GM12878 (cell line): ENCODE results near the gene ARMC9. TPM values are rescaled to one million over a fixed set of nuclear protein-coding genes. Genes with fewer than 3 reads are reported as not detected.

ENCODE experiments used
- ATAC-seq: fragments of 200-7000 bp; cut with Tn5 transposase; 3 replicates; pipeline ENCODE4 v1.9.1; 2020; ENCODE audit warnings: mild to moderate bottlenecking, moderate library complexity
- BruUV-seq: library from RNA; stranded (reverse); fragments of 400-500 nt; replicated peaks from 2 replicates; lab custom pipeline; 2021; lab: Mats Ljungman, UMichigan
- CTCF ChIA-PET: fragments of 300-600 bp; sonication (Branson Sonifier 250); formaldehyde crosslinking; extraction: SDS; loops from one replicate; lab custom pipeline; 2021; ENCODE audit warnings: inconsistent platforms; lab: Yijun Ruan, JAX
- POLR2A ChIA-PET: fragments of 350-600 bp; formaldehyde crosslinking; extraction: SDS; loops from one replicate; lab custom pipeline; 2021; ENCODE audit warnings: inconsistent platforms; lab: Charles Lee
- RAD21 ChIA-PET: fragments of 300-600 bp; sonication (Branson Sonifier 250); formaldehyde crosslinking; loops from one replicate; lab custom pipeline; 2023; ENCODE audit warnings: antibody characterized with exemption; ENCODE audit not compliant: unreplicated experiment; lab: Charles Lee
- SMC1A ChIA-PET: fragments of 300-600 bp; sonication (Branson Sonifier 250); formaldehyde crosslinking; loops from one replicate; lab custom pipeline; 2023; ENCODE audit not compliant: unreplicated experiment, uncharacterized antibody; lab: Charles Lee
- DNase-seq: peaks from one replicate; pipeline ENCODE4 v3.0.0-alpha.2; 2011; ENCODE audit warnings: low read depth, low spot score
- FAIRE-seq: peaks from 3 replicates; lab custom pipeline; 2011; peaks lifted over from hg19 to GRCh38; lab: Jason Lieb, UNC
- H2AFZ ChIP-seq: 2 replicates; pipeline ENCODE4 v1.6.0; 2011; ENCODE audit warnings: low read depth, low read length, control low read depth; ENCODE audit not compliant: control insufficient read depth
- H3K27ac ChIP-seq: 2 replicates; pipeline ENCODE4 v1.5.1; 2011; ENCODE audit warnings: control low read depth; ENCODE audit not compliant: control insufficient read depth, insufficient read depth
- H3K27me3 ChIP-seq, 2 experiments: replicated peaks in 1 of 2; 2 replicates each; pipeline versions ENCODE4 v1.6.0 to v1.6.1; 2011; ENCODE audit warnings: low read length in 1 of 2; ENCODE audit not compliant: control insufficient read depth in 2 of 2, insufficient read depth in 2 of 2
- H3K36me3 ChIP-seq, 2 experiments: 2 replicates each; pipeline ENCODE4 v1.5.1; 2011; ENCODE audit warnings: low read length in 1 of 2; ENCODE audit not compliant: control insufficient read depth in 2 of 2, insufficient read depth in 2 of 2
- H3K4me1 ChIP-seq: 2 replicates; pipeline ENCODE4 v1.6.1; 2011; ENCODE audit warnings: mild to moderate bottlenecking, low read length, moderate library complexity, mixed read lengths; ENCODE audit not compliant: control insufficient read depth, insufficient read depth
- H3K4me2 ChIP-seq: 2 replicates; pipeline ENCODE4 v1.6.0; 2011; ENCODE audit warnings: control low read depth; ENCODE audit not compliant: control insufficient read depth, insufficient read depth
- H3K4me3 ChIP-seq: fragments of 200-600 bp; sonication (generic); 2 replicates; pipeline ENCODE4 v1.5.1; 2016
- H3K79me2 ChIP-seq: 2 replicates; pipeline ENCODE4 v1.6.0; 2011; ENCODE audit warnings: low read length; ENCODE audit not compliant: control insufficient read depth, insufficient read depth
- H3K9ac ChIP-seq: 2 replicates; pipeline ENCODE4 v1.8.0; 2011; ENCODE audit warnings: low read length, control low read depth, mixed read lengths; ENCODE audit not compliant: control insufficient read depth, insufficient read depth
- H3K9me3 ChIP-seq: replicated peaks from 3 replicates; pipeline ENCODE4 v1.5.1; 2011; ENCODE audit warnings: mild to moderate bottlenecking, low read length; ENCODE audit not compliant: control insufficient read depth, insufficient read depth
- H4K20me1 ChIP-seq: 2 replicates; pipeline ENCODE4 v1.6.0; 2011; ENCODE audit not compliant: control insufficient read depth, insufficient read depth
- BCL11A ChIP-seq: IDR thresholded peaks from 2 replicates; pipeline ENCODE4 v1.6.1; 2011; ENCODE audit warnings: low read depth, low read length
- DPF2 ChIP-seq: fragments of 450-650 bp; IDR thresholded peaks from 2 replicates; pipeline ENCODE4 v1.6.1; 2017; ENCODE audit warnings: mild to moderate bottlenecking
- IRF4 ChIP-seq: IDR thresholded peaks from 2 replicates; pipeline ENCODE4 v1.6.1; 2011; ENCODE audit warnings: low read depth, low read length
- KAT2A ChIP-seq: conservative IDR thresholded peaks from 2 replicates; pipeline ENCODE4 v1.6.1; 2011; ENCODE audit warnings: low read depth, low read length; ENCODE audit not compliant: control insufficient read depth
- NR2C1 ChIP-seq: fragments of 450-650 bp; IDR thresholded peaks from 2 replicates; pipeline ENCODE4 v1.6.1; 2017; ENCODE audit warnings: antibody characterized with exemption, mild to moderate bottlenecking, moderate library complexity
- RBBP5 ChIP-seq: fragments of 200-600 bp; sonication (generic); conservative IDR thresholded peaks from 2 replicates; pipeline ENCODE4 v1.6.1; 2016
- SMC3 ChIP-seq: IDR thresholded peaks from 2 replicates; pipeline ENCODE4 v1.6.1; 2011; ENCODE audit warnings: low read length, improper control_type of control experiment, borderline replicate concordance
- SP1 ChIP-seq: IDR thresholded peaks from one replicate; pipeline ENCODE4 v1.6.1; 2011; ENCODE audit warnings: low read depth, low read length
- SRF ChIP-seq, 2 experiments: IDR thresholded peaks; 2 replicates each; pipeline ENCODE4 v1.6.1; 2011; ENCODE audit warnings: low read depth in 2 of 2, low read length in 2 of 2, mild to moderate bottlenecking in 1 of 2, moderate library complexity in 1 of 2
- SUZ12 ChIP-seq: fragments of 200-600 bp; sonication (generic); IDR thresholded peaks from one replicate; pipeline ENCODE4 v1.6.1; 2018; ENCODE audit warnings: antibody characterized with exemption, mild to moderate bottlenecking; ENCODE audit not compliant: unreplicated experiment
- TCF7 ChIP-seq: IDR thresholded peaks from 2 replicates; pipeline ENCODE4 v1.6.1; 2014; ENCODE audit warnings: antibody characterized with exemption, borderline replicate concordance
- WGBS: methylation state at CpG from one replicate; pipeline ENCODE4 v1.1.6; 2016; ENCODE audit warnings: low lambda C conversion rate; ENCODE audit not compliant: insufficient replicate concordance, insufficient coverage; ENCODE audit errors: missing lambda C conversion rate; 5-methylcytosine and 5-hydroxymethylcytosine counted together
- in situ Hi-C: fragments of 300-500 bp; cut with MboI; formaldehyde crosslinking; loops from 9 replicates; pipeline ENCODE4 v1.14.3; 2018; ENCODE audit warnings: mixed read lengths
- intact Hi-C: fragments of 100-400 bp; cut with micrococcal nuclease; formaldehyde crosslinking; loops from one replicate; pipeline ENCODE4 v1.14.2; 2022; ENCODE audit not compliant: unreplicated experiment
- polyA plus RNA-seq, 11 experiments: library from polyadenylated mRNA; depleted of rRNA in 4 of 11; unstranded in 6 of 11; stranded (reverse) in 5 of 11; fragments of >200 nt; fragmentation: Nextera tagmentation in 4 of 11; fragmentation: Illumina TruSeq in 1 of 11; extraction: Ambion mirVana in 4 of 11; extraction: Trizol in 1 of 11; gene quantifications; 1 replicate in 1 of 11; 2 replicates in 10 of 11; pipeline versions ENCODE4 v1.2.1 to v1.2.3, GENCODE V29; 2011 to 2016; ENCODE audit warnings: inconsistent platforms in 2 of 11, missing spikeins in 2 of 11, low read depth in 1 of 11
- total RNA-seq, 4 experiments: library from RNA; depleted of rRNA in 3 of 4; stranded (reverse); fragments of >200 nt in 3 of 4; fragmentation: Illumina TruSeq in 1 of 4; extraction: Trizol in 1 of 4; gene quantifications; 2 replicates each; pipeline versions ENCODE4 v1.2.1 to v1.2.3, GENCODE V29; 2013 to 2021

ARMC9 gene
- total and polyA plus RNA-seq, 10 of the 15 experiments (the other 5 are each of a cell fraction or from before 2014, with no cell fraction given), result 3.8 to 21.8 (median 10.4) TPM

DNA sequence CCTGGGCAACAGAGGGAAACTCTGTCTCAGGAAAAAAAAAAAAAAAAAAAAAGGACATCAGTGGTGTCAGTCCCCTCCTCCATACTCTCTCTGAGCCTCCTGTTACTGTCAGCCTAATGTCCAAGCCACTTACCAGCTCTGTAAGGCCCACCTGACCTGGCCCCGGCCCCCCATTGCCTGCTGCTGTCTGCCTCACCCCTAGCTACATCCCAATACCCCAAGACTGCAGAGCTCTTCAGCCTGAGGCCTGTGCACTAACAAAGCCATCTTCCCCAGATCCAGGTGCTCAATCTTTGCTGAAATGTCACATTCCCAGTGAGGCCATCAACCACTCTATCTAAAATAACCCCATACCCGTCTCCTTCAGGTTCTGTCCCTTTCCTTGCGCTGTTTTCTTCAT is 5.7 kb downstream of the ARMC9 start:
- Histone ChIP-seq H3K9me3 (no peaks in the 10 kb centered on the region), H3K27ac (no peak overlapping the region), H2AFZ (no peak overlapping the region), H3K79me2 (no peaks in the 10 kb centered on the region), H3K27me3 (no peaks in the 10 kb centered on the region), H3K9ac (no peak overlapping the region), H3K36me3 (peaks cover 0 to 5% of the 10 kb centered on the region in 2 experiments; a peak in 2 of 4 replicates), H3K4me1 (no peaks in the 10 kb centered on the region; the same call in 1 of the 2 replicates), H3K4me3 (no peak overlapping the region), H4K20me1 (no peaks in the 10 kb centered on the region), H3K4me2 (no peak overlapping the region)
- intact Hi-C loops (no loop called here), in situ Hi-C loops (no loop called here)
- no peak for TF ChIP-seq NR2C1
- no peak for TF ChIP-seq BCL11A
- TF ChIP-seq SUZ12, result no peak
- TF ChIP-seq KAT2A, result no peak
- TF ChIP-seq IRF4, result no peak
- TF ChIP-seq SP1, result no peak
- no peak for TF ChIP-seq RBBP5
- TF ChIP-seq SMC3, result no peak
- no peak for TF ChIP-seq DPF2
- no peak for TF ChIP-seq TCF7
- TF ChIP-seq SRF (IDR thresholded peaks at IDR 0.05; ENCODE audit: low read depth in 2 of 2, low read length in 2 of 2), result no peak
- WGBS, result 61% methylated on average over 3 of the region's 3 CpGs
- FAIRE-seq (no peak), ATAC-seq (no peak), DNase-seq (no peak)
- BruUV-seq, result no TSS peak
- SMC1A ChIA-PET, result interaction anchor here (0.9 kb wide), 1 partner anchor 41 kb away, joined by 4 read pairs; no protein-coding TSS in a partner anchor
- CTCF ChIA-PET, result interaction anchor here (0.6 kb wide), 1 partner anchor 108 kb away, joined by 3 read pairs; no protein-coding TSS in a partner anchor
- RAD21 ChIA-PET, result interaction anchor here (0.7 kb wide), 1 partner anchor 60 kb away, joined by 3 read pairs; no protein-coding TSS in a partner anchor
- POLR2A ChIA-PET, result no interaction called here
